ENCODE data around the gene TMEM131.

GRCh38 chr2:97736185-97736584 lies 259.6 kb downstream of the TMEM131 start:
- TF ChIP-seq CTCF (conservative IDR thresholded peaks at IDR 0.05; ENCODE audit: low read depth, low read length) (no peak), EZH2 (IDR thresholded peaks at IDR 0.05; ENCODE audit: borderline replicate concordance, low read depth, low read length, poor library complexity, severe bottlenecking) (no peak)
